A549 (cell line): ENCODE data around the gene FHIT.

ENCODE experiments used
- BHLHE40 ChIP-seq: IDR thresholded peaks from 2 replicates; pipeline ENCODE4 v1.6.1; 2012; ENCODE audit warnings: low read depth, low read length, inconsistent platforms
- CBX8 ChIP-seq: fragments of 200-600 bp; sonication (generic); IDR thresholded peaks from 2 replicates; pipeline ENCODE4 v1.6.1; 2016
- ESRRA ChIP-seq: fragments of 150-350 bp; IDR thresholded peaks from 2 replicates; pipeline ENCODE4 v1.6.1; 2014; ENCODE audit warnings: mild to moderate bottlenecking, low read length, borderline replicate concordance
- PBX3 ChIP-seq: IDR thresholded peaks from 2 replicates; pipeline ENCODE4 v1.6.1; 2012
- TF ChIP-seq, protein P1 (sequence below): fragments of 200-600 bp; sonication (generic); IDR thresholded peaks from 2 replicates; pipeline ENCODE4 v1.6.1; 2016; ENCODE audit warnings: antibody characterized with exemption, mild to moderate bottlenecking, moderate library complexity

- TF ChIP-seq, protein P1, sequence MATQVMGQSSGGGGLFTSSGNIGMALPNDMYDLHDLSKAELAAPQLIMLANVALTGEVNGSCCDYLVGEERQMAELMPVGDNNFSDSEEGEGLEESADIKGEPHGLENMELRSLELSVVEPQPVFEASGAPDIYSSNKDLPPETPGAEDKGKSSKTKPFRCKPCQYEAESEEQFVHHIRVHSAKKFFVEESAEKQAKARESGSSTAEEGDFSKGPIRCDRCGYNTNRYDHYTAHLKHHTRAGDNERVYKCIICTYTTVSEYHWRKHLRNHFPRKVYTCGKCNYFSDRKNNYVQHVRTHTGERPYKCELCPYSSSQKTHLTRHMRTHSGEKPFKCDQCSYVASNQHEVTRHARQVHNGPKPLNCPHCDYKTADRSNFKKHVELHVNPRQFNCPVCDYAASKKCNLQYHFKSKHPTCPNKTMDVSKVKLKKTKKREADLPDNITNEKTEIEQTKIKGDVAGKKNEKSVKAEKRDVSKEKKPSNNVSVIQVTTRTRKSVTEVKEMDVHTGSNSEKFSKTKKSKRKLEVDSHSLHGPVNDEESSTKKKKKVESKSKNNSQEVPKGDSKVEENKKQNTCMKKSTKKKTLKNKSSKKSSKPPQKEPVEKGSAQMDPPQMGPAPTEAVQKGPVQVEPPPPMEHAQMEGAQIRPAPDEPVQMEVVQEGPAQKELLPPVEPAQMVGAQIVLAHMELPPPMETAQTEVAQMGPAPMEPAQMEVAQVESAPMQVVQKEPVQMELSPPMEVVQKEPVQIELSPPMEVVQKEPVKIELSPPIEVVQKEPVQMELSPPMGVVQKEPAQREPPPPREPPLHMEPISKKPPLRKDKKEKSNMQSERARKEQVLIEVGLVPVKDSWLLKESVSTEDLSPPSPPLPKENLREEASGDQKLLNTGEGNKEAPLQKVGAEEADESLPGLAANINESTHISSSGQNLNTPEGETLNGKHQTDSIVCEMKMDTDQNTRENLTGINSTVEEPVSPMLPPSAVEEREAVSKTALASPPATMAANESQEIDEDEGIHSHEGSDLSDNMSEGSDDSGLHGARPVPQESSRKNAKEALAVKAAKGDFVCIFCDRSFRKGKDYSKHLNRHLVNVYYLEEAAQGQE = no peak
- no peak for TF ChIP-seq BHLHE40
- TF ChIP-seq CBX8 = no peak
- TF ChIP-seq ESRRA = no peak
- TF ChIP-seq PBX3 = no peak
Measured at GRCh38 chr3:60932170-60932569, 319.1 kb downstream of the FHIT start.
